CD4-positive, alpha-beta T cell treated with Interleukin-6 for 4 hours (primary cell): ENCODE measurements around the gene CPNE7.

Source experiments
- DNase-seq: peaks from one replicate; pipeline ENCODE4 v3.0.0-alpha.2; 2020; ENCODE audit warnings: mixed read lengths

CPNE7 gene

DNA sequence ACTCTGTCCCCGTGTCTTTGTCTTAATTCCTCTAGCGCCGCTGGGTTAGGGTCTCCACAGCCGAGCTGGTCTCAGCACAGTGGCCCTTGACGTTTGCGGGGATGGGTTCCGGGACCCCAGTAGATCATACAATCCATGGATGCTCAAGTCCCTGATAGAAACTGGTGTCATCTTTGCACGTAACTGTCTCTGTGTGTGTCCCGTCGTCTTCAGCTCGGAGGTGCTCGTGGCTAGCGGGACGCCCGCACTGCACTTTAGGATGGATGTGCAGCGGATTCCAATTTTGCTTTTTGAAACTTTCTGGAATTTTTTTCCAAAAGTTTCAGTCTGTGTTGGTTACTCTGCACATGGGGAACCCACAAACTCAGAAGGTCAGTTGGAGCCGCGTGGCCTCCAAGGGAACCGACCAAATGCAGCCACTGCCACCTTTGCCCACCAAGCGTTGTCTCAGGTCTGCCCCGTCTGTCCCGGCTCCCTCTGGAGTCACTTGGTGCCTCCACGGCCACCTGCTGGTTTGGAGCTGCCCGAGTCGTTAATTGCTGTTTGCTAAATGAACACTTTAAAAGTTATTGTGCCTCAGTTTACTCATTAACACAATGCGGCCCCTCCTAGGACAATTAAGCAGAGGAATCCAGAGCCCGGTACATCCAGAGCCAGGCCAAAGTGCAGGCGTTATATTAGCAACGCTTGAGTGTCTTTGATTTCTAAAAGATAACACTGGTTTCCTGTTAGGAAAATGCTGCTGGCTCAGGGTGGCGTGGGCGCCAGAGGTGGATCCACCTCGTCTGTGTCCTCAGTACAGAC lies 32.6 kb downstream of the CPNE7 start:
- DNase-seq: no peak

DNA sequence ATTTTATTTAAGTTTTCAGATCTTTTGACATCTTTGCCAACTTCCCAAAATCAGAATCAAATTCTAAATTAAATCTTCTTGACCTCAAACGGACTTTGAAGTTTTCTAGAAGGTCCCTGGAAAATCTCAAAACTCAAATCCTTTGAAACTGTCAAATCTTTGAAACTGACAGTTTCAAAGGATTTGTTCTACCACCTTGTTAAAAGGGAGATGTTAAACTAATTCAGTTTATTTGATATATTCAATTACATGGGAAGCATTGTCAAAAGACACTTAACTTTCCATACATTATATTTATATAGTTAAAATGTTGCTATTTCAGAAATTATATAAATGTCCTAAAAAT lies 34.5 kb downstream of the CPNE7 start:
- DNase-seq: no peak

DNA sequence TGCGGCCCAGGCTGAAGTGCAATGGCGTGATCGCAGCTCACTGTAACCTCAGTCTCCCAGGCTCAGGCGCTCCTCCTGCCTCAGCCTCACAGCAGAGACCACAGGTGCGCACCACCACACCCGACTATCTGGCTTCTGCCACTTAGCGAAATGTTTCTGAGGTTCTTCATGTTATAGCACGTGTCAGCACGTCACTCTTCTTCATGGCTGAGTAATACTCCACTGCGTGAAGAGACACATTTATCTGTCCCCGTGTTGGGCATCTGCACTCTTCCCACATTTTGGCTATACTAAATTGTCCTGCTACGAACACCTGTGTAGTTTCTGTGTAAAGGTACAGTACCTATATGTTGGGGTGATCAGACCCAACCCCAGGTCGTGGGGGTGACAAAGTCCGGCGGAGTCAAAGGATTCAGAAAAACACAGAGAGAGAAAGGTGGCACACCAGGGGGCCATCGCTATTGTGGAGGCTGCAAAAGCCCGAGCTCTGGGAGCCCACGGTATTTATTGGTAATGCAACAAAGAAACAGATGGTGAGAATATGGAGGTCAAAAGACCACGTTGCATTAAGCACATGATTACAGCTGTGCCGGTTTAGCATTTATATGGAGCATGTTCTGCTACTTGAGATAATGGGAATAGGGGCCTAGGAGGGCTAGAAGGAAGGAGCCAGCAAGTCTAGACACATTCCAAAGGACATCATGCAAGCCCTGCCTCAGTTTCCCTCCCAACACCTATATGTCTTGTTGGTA lies 37.0 kb downstream of the CPNE7 start:
- no peak for DNase-seq

DNA sequence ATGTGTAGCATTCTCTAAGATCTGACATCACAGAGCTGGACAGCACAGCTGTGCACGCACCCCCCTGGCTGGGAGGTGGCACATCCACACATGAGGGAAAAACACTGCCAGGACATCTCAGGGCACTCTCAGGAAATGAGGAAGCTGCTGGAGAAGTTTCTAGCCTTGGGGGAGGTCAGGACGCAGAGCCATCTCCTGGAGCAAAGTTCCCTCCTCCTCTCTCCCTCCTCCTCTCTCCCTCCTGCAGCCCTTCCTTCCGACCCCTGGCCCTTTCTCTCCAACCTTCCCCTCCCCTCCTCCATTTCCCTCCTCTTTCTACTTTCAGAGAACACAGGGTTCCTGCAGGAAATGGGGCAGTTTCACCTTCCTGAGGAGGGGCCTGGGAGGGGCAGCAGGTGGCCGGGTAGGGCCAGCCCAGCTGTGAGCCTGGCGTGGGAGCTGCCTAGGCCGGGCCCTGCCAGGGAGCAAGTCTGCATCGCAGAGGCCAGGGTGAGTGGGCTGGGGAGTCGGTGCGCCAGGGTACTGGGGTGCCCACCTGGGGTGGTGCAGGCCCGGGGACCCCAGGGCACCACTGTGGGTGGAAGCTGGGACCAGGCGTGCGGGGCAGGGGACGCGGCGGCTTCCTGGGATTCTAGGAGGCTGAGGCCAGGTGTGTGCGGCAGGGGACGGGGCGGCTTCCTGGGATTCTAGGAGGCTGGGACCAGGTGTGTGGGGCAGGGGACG lies 37.8 kb downstream of the CPNE7 start, which contains the start of gene DPEP1:
TSS of gene DPEP1 (plus strand) at position 412 of the 723 bp plus-strand sequence. CDS start 16,769 bp downstream, outside the sequence.
- no peak for DNase-seq

DNA sequence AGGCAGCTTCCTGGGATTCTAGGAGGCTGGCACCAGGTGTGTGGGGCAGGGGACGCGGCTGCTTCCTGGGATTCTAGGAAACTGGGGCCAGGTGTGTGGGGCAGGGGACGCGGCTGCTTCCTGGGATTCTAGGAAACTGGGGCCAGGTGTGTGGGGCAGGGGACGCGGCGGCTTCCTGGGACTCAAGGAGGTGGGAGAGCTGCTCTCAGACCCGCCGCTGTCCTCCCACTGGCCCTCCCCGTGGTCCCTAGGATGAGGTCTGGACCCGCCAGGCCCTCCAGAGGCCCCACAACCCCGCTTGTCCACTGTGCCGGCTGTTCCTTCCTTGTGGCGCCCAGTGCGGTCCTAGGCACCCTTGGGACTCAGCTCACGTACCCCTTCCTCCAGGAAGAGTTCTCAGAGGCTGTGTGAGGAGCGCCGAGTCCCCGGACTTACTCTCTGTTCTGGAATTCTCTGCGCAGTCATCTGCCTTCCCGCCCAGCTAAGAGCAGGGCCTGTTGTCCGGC lies 38.4 kb downstream of the CPNE7 start:
- DNase-seq: no peak

DNA sequence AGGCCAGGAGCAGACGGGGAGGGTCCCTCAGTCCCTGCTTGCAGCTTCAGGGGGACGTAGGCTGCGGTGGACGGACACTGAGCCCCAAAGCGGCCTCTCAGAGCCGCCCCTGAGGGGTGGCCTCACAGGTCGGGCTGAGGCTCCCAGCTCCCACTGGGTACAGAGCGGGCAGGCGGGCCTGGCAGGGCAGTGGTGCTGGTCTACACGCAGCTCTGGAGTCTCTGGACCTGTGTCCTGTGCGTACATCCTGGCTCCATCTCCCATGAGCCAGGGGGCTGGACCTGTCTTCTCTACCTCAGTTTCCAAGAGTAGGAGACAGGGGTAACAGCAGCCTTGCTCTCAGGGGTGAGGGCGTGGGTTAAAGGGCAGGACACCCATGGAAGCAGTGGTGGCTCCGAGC lies 39.6 kb downstream of the CPNE7 start:
- no peak for DNase-seq

DNA sequence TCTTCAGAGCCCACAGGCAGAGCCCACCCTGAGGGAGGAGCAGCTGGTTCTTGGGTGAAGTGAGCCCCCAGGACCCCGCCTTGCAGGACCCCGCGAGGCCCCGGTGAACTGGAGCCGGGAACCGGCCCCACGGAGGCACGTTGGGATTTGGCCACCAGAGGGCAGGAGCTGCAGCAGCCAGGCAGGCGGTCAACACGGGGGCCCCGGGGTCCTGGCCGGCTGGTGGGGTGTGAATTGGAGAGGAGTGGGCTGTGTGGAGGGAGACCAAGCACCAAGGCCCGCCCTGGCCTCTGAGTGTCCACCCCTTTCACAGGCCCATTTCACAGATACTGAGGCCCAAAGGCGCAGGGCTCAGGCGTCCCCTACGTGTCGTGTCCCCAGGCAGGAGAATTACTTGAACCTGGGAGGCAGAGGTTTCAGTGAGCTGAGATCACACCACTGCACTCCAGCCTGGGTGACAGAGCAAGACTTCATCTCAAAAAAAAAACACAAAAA lies 40.1 kb downstream of the CPNE7 start:
- no peak for DNase-seq

DNA sequence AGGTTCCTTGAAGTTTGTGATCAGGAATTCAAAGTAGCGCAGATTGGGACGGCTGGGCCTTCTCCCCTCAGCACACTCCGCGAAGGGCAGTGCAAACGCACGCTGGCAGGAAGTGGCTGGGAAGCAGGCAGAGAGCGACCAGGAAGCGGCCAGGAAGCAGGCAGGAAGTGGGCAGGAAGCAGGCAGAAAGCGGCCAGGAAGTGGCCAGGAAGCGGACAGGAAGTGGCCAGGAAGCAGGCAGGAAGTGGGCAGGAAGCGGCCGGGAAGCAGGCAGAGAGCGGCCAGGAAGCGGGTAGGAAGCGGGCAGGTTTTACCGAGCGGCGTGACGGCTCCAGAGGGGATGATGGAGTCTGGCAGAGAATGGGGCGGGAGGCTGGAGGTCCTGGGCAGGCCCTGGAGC lies 41.1 kb downstream of the CPNE7 start:
- DNase-seq: peak; percentile 30

DNA sequence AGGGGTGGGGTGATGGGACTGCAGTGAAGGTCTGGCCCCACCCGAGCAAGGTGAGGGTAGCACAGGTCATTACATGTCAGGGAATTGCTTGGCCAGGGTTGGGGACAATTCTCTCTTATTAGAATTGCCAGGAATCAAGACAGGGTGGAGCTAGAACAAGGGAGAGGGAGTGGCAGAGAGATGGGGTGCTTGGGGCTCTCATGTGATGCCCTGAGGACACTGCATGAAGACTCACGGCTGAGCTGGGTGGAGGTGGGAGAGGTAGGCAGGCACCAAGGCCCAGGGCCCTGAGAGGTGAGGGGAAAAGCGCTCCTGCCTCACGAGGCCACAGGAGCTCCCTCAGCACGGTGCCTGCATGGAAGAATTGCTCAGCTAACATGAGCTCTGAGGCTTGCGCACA lies 41.5 kb downstream of the CPNE7 start:
- no peak for DNase-seq

DNA sequence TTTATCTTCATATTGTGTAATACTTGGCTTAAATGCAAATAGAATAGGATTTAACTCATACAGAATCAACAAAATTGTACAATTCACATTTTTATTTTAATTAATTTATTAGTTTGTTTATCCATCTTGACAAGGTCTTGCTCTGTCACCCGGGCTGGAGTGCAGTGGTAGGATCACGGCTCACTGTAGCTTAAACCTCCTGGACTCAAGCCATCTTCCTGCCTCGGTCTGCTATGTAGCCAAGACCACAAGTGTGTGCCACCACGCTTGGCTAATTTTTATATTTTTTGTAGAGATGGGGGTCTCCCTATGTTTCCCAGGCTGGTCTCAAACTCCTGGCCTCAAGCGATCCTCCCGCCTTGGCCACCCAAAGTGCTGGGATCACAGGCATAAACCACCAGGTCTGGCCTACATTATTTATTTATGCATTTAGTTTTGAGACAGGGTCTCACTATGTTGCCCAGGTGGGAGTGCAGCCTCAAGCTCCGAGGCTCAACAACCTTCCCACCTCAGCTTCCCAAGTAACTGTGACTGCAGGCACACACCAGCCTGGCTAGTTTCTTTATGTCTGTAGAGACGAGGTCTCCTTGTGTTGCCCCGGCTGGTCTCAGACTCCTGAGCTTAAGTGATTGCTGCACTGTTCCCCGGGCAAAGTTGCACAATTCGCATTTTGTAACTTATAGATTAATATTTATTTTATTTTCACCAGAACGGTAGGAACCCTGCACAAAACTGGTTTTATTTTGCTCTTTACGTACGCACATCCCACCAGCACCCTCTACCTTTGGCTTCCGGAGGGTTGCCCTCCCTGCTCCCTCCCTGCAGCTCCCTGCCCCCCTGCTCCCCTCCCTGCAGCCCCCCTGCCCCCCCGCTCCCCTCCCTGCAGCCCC lies 42.8 kb downstream of the CPNE7 start:
- DNase-seq: no peak

DNA sequence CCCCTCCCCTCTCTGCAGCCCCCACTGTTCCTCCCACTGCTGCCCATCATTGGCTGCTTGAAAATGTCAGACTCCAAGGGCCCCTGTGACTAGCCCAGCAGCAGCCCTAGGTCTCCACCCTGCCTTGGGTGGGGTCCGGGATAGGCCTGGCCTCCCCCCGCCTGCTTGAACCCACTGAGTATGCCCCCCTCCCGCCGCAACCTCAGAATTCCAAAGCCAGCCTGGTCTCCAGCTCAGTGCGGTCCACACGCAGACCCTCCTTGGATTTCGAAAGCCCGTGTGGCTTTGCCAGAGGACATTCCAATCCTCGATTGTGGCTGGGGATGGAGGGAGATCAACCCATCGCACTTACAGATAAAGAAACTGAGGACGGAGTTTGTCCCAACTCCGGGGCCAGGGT lies 44.3 kb downstream of the CPNE7 start:
- no peak for DNase-seq

DNA sequence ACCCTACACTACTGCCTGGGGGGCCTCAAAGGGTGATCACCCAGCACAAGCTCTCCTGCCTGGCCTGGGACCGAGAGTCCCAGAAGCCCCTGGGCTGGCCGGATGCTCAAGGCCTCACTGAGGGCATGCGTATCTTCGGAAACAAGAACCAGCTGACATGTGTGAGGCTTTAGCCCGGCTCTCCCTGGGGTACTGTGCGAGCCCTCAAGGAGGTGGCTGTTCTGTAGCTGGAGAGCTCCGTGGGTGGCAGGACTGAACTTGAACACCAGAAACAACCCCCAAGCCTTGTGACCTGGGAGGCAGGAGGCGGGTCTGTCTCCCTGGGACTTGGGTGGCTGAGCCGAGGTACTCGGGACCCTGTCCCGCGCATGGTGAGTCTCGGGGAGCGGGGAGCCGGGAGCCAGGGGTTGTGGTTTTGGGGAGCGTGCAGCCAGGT lies 44.9 kb downstream of the CPNE7 start:
- DNase-seq: no peak

DNA sequence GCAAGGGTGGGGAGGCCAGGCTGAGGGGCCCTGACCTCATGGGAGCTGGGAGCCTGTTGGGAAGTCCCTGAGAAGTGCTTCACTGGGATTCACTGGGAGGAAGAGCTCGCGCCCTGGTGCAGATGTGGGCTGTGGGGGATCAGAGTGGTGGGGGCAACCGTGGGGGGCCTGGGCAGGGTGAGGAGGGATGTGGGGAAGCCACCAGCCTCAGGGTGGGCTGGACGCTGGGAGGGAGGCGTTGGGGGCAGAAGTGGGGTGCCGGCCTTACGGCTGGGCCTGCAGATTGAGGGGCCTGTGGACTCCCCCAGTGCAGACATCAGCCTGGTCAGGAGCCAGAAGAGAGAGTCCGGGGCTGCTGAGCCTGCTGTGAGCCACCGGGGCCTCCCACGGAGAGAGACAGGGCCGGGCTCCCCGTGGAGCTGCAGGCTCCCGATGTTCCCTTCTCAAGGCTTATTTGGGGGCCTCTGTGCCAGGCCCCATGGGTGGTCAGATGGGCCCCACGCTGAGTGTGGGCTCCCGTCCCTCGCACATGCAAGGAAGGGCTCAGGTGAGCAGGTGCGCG lies 45.7 kb downstream of the CPNE7 start:
- DNase-seq: no peak

DNA sequence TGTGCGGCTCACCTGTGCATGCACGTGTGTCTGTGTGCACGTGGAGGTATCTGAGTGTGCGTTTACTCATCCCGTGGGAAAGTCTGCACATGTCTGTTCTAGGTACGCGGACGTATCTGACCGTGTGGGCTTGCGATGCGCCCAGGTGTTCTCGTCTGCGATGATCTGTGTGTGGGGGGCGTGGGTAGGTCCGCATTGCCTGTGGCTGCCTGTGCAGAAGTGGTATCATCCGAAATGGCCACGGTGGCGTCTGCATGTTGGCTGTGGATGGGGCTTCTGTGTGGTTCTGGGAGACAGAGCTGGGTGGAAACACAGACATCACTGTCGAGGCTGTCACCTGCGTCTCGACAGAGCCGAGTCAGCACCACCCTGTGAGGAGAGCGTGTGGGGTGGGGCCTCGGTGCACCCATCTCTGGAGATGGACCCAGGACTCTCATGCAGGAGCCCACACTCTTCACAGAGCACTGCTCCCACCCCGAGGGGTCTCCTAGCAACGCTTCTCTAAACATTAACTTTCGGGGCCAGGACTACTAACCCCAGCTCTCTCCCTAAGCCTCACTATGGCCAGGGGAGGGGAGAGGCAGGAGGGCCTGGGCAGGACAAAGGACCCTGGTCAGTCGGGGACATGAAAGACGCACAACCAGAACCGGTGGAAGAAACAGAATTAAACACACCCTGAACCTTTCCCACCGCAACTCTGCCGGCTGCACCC lies 46.3 kb downstream of the CPNE7 start:
- DNase-seq: no peak

DNA sequence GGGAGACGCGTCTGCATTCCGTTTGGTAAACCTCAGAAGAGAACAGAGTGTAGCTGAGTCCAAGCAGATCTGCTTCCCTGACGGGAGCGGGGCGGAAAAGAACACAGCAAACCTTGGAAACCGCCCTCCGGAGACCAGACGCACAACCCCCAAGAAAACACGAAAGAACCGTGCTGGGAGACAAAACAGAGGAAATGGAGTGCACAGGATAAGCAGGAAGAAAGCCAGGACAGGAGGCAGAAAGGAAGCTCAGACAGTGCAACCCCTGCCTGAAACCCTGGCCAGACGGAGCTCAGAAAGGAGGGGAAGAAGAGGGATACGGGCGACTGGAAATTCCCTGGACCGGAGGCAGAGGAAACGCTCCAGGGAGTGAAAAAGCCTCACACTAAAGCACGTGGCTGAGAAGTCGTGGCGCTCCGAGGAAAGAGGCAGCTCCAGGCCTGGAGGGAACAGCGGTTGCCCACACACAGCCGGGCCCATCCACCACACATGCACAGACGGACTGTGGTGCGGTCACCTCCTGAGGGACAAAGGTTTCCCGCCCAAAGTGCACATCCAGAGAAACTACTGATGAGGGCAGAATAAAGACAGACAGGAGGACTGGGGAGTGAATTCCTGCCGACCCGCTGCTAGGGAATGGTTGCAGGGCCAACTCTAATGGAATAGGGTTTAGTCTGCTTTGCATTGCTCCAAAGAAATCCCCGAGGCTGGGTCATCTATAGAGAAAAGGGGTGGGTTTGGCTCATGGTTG lies 48.1 kb downstream of the CPNE7 start:
- DNase-seq: no peak

DNA sequence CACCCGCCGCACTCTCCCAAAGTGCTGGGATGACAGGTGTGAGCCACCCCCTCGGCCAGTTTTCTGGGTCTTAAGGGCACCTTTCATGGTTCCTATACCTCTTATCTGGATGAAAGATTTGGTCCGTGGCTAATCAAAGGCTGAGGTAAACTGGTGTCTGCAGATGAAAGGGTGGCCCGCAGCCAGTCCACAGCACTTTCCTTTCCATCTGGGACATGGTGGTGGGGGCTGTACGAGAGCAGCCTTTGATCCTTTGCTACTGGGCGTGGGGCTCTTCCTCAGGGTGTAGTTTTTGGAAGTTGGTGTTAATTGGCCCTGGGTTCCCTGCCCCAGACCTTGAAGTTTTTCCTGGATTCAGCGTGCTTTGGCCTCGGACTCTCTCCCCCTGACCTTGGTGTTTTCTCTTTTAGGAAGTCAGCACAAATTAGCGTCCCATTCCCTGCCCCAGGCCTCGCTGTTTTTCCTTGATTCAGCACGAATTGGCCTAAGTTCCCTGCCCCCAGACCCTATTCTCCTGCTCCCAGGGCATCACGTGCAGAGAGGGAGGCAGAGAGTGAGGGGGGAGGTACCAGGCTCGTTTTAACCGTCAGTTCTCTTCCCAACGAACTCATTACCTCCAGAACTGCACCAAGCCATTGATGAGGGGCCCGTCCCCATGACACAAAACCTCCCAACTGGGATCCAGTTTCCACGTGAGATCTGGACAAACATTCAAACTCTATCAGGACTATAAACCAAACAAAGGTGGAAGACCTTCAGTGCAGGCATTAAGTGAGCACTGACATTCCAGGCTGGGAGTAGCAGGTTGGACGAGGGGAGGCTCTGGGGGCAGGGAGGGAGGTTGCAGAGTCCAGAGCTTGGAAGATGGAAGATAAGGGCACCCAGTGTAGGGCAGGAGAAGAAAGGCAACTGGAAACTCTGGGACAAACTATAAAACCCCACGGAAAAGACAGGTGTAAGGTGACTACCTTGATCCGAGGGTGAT lies 49.5 kb downstream of the CPNE7 start:
- no peak for DNase-seq

DNA sequence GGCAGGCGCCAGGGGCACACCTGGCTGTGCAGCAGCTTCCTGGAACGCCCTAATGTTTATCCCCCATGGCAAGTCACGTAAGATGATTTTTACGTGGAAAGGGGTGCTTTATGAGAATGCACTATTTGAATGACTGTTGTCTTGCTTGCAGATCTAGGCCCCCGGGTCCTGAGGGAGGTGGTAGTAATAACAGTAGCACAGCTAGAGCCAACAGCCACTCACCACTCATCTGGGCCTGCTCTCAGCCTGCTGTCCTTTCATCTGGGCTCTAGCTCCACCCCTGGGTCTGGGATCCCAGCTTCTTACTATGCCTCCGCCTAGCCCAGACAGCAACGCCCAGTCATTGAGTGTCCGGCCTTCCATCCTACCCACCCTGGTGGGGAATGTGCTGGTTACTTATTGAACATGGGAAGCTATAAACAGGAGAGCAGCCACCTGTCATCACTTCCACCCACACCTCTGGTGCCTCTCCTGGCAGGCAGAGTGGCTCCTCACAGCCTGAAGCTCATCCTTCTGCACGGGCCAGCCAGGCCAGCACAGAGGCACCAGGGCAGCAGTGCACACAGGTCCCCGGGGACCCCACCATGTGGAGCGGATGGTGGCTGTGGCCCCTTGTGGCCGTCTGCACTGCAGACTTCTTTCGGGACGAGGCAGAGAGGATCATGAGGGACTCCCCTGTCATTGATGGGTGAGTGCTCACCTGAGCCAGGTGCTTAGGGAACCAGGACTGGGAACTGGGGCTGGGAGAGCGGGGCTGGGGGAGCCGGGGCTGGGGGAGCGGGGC lies 54.5 kb downstream of the CPNE7 start:
- DNase-seq: no peak

DNA sequence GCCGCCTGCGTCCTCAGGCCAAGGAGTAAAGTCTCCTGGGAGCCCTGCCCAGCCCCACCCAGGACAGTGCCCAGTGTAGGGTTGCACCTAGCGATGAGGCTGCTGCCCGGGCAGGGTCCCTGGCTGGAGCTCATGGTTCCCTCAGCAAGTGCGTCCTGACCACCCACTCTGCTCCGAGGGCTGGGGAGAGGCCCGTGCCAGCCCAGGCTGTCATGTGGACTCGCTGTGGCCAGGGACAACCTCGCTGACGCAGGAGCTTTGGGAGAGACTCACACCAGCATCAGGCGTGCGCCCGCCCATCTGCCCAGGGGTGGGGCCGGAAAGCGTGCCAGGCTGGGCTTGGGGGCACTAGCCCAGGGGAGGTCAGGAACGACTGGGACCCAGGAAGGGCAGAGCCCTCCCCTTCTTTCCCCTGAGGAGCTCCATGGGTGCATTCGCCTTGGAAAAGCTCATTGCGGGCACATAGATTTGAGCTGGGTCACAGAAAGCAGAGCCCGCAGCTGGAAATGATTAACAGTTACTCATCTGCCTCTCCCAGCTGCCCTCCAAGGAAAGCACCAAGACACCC lies 57.6 kb downstream of the CPNE7 start:
- DNase-seq: no peak
